GM12801 (cell line): ENCODE data around the gene DNAJC15.

ENCODE experiments used
- TF ChIP-seq, protein P1 (sequence below): IDR thresholded peaks from one replicate; pipeline ENCODE4 v1.5.1; 2011; ENCODE audit warnings: control low read depth; ENCODE audit not compliant: insufficient read length; ENCODE audit errors: extremely low read depth

DNAJC15 gene

DNA sequence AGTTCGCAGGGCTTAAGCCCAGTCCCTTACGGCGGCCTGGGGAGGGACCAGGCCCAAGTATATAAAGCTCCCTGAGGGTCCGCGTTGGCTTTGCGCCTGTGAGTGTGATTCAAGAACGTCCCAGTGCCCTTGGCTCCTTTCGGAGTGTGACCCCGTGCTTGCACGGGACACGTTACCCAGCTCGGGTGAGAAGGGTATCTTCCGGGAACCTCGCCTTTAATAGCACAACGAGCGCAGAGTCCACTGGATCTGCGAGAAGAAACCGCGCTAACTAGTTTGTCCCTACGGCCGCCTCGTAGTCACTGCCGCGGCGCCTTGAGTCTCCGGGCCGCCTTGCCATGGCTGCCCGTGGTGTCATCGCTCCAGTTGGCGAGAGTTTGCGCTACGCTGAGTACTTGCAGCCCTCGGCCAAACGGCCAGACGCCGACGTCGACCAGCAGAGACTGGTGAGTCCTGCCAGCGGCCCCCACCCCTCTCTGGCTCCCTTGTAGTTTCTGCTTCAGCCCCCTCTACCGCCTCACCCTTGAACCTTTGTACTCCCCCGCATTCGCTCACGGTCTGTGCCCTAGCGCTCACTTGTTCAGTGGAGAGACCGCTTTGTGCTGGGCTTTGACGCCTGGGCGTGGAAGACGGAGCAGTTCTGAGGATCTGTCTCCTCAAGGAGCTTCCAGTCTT, at the start of gene DNAJC15:
DNAJC15 (plus strand) TSS at position 298 of the 675 bp plus-strand sequence; CDS start at position 339, 41 bp downstream.
- TF ChIP-seq, protein P1, sequence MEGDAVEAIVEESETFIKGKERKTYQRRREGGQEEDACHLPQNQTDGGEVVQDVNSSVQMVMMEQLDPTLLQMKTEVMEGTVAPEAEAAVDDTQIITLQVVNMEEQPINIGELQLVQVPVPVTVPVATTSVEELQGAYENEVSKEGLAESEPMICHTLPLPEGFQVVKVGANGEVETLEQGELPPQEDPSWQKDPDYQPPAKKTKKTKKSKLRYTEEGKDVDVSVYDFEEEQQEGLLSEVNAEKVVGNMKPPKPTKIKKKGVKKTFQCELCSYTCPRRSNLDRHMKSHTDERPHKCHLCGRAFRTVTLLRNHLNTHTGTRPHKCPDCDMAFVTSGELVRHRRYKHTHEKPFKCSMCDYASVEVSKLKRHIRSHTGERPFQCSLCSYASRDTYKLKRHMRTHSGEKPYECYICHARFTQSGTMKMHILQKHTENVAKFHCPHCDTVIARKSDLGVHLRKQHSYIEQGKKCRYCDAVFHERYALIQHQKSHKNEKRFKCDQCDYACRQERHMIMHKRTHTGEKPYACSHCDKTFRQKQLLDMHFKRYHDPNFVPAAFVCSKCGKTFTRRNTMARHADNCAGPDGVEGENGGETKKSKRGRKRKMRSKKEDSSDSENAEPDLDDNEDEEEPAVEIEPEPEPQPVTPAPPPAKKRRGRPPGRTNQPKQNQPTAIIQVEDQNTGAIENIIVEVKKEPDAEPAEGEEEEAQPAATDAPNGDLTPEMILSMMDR, result no peak

GRCh38 chr13:42976066-42976465, 47.3 kb upstream of the DNAJC15 start:
- TF ChIP-seq, protein P1, result no peak

GRCh38 chr13:42977219-42977659, 46.1 kb upstream of the DNAJC15 start:
- TF ChIP-seq, protein P1, result no peak

GRCh38 chr13:42981317-42981716, 42.1 kb upstream of the DNAJC15 start:
- TF ChIP-seq, protein P1, result no peak

DNA sequence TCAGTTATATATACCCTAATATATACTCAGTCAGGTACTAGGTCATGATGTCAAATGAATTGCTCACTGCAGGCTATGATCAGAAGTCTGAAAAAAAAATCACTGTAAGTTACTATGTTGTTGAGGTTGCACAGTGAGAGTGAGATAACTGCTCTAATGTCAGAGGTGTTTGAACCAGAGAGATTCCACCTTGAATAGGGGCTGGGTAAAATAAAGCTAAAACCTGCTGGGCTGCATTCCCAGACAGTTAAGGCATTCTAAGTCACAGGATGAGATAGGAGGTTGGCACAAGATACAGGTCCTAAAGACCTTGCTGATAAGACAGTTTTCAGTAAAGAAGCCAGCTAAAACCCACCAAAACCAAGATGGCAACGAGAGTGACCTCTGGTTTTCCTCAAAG, 41.5 kb upstream of the DNAJC15 start:
- TF ChIP-seq, protein P1, result no peak

DNA sequence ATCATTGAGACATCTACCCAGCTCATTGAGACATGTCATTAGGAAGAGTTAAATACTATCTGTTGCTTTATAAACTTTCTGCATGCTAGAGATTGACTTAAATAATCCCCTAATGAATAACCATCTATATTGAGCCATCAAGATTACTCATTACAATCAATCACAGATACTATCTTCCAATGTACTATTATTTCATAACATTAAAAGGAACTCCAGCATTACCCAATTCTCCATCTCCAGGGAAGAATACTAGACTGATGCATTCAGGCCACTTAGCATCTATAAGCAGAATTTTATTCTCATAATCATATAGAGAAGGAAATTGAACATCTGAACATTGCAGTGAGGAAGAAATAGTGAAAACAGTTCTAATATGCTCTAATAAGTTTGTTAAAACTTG, 39.4 kb upstream of the DNAJC15 start:
- TF ChIP-seq, protein P1, result no peak

GRCh38 chr13:42984691-42985090, 38.7 kb upstream of the DNAJC15 start:
- TF ChIP-seq, protein P1, result no peak
